ENCODE measurements around the gene NFIL3.

NFIL3 gene

DNA sequence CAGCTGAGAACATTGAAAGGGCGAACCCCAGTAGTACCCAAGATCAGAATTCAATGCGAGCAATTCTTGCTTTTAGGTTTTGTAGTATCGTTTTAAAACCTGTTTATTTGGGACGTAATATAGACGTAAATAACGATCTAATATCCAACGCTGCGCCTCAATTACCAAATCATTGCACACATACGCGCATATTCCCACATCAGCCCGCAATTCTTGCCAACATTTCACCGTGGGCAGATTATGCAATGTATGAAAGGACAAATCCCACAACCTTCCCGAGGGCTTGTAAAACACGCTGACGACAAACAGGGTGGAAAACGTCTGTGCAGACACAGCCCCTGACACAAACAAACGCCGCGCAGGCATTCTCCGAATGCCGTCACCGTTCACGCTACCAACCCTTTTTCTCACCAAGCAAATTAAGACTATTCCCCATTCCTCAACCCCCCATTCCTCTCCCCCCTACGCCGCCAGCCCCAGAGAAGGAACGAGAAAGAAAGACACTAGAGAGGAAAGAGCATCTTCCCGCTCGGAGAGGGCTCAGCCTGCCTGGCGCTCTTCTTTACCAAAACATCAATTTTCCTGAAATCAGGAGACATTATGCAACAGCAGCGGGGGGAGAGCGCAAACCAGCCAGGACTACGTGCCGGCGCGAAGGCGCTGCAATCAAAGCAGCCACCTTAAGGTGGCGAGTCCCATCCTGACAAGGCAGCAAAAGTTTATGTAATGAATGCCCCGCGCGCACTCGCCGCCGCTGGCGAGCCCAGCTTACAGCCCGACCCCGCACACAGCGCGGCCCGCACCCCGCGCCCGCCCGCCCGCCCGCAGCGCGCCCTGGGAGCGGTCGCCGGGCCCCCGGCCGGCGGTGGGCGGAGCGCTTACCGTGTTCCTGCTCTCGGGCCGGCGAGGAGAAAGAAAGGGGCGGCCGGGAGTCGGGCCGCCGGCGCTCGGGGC lies 597 bp downstream of the NFIL3 start:
- peak in 1 of 2 donors; percentile 36 for DNase-seq (ENCODE audit: extremely low read depth in 1 of 2, low read depth in 1 of 2)

DNA sequence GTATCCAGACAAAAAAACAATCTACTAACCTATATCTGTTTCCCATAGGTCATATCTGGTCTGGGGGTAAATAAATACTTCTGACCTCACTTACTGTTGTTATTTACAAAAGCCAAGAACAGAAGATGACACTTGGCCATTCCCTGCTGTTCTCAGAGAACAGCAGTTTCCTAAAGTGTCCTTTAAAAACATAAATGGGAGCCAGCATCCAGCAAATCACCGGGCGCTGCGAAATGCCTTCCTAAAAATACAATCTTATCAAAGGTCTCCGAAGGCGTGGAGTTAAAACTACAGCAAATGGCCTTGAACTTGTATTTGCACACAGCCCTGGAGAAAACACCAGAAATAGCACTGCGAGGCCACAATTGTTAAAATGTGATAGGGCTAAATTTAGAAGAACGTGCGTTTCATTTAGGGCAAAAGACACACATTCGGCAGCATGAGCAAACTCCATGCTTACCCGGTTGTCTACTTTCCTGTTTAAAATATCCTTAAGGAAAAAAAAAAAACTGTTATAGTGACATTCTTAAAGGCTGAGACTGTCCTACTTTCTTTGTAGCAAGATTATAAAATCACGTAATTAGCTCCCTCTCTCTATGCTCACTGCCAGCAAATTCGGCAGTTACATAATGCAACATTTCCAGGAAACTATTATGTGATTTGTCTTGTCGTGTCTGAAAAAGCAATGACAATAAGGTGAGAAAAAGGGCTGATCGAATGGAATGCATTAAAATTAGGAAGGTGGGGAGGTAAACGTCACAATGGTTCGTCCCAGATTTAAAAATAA lies 1.5 kb downstream of the NFIL3 start:
- DNase-seq (ENCODE audit: extremely low read depth in 1 of 2, low read depth in 1 of 2) = no peak

DNA sequence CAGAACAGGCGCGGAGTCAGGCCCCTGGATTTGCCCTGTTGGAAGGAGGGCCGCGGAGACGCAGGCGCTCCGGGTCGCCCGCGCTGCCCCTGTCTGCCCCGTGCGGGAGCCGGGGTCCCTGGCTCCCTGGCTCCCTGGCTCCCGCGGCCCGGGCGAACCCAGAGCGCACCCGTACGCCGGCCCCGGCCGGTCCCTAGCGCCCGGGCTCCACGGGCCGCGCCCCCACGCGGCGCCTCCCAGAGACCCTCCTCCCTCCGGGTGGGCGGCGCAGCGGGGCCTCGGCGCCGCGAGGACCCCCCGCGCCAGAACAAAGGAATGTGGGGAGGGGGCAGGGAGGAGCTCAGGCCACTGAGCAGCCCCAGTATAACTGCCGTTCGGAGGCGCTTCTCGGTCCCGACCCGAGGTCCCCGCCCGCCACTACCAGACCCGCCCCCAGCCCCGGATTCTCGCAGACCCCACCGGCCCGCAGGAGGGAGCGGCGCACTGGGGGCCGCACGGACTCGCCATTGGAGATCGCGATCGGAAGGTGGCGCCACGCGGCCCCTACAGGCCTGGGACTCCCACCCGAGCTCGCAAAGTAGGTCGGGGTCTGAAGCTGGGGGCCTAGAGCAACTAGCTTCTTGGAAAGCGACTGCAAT lies 2.4 kb downstream of the NFIL3 start:
- no peak for DNase-seq (ENCODE audit: extremely low read depth in 1 of 2, low read depth in 1 of 2)

DNA sequence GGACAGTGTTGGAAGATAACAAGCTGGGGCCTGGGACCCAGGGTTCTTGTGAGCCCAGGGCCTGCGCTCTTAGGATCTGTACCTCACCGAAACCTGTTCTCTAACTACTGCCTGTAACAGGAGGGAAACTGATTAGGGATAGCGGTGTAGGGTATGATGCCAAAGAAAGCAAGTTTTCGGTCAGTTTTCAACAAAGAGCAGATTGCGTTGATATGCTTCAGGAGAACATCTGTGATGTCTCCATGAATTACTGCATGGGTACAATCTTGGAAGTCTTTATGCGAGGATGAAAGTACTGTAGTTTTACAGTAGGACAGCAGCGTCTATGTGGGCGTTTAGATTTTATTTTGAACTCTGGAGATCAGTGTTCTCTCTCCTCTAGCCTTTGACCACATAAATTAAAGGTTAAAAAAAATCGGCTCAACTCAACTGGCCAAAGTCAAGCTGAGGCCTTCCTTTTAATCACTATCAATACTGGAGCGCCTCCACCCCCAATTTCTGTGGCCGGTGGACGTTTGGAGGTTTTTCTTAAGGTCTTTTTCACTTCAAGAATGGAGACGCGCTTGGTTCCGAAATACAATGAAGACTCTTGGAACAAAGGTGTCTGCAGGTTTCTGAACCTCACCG lies 3.0 kb downstream of the NFIL3 start:
- no peak for DNase-seq (ENCODE audit: extremely low read depth in 1 of 2, low read depth in 1 of 2)

DNA sequence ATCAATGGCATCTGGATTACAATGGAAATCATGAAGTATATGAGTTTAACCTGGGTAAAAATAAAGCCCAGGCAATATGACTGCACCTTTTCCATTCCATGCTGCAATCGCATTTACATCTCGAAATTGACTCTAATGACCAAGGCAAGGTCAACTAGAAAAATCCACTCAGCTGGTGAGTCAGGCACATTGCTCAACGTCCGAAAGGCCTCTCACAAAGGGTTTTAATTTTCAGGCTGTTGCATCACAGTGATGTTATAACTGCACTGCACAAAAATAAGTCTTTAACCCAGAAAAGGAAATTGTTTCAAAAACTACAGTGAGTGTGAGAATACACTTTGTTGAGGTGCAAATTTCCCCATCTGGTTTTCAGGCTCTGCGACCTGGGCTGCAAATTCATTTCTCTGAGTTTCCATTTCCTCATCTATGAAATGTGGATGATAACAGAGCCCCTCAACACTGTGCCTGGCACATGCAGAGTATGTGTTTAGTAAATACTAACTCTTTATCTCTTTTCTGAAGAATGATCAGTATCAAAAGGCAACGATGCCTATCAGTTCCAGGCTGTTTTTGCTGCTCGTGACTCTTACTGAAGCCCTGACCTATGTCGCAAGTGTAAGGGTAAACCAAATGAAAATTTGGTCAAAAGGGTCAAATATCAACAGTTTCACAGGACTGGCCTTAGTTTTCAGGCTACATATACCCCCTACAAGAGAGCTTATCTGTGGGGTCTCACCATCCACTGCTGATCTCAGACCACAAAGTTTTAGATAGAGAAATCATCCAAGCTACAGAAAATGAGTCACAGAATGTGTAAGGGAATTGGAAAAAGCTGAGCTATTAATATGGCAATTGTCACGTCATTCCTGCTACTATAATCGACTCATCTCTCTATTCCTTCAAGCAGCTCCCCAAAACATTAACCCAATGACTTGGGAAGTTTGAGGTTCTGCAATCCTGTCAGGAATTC lies 4.1 kb downstream of the NFIL3 start:
- DNase-seq (ENCODE audit: extremely low read depth in 1 of 2, low read depth in 1 of 2) = no peak

DNA sequence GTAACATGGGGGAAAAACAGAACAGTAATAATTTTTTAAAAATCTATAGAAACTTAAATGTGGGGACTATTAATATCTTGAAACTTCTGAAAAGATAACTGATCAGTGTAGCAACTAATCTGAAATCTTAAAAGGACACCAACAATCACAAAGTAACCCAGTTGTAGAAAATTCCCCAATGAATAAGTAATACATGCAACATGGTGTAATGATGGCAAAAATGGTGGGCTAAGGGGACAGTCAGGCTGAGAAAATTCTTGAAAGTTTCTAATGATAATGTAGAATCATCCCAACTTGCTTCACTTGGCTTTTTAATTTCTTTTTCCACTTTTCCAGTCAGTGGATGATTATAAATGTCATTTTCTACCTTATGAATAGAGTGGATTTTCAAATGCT lies 5.4 kb downstream of the NFIL3 start:
- DNase-seq (ENCODE audit: extremely low read depth in 1 of 2, low read depth in 1 of 2) = no peak

DNA sequence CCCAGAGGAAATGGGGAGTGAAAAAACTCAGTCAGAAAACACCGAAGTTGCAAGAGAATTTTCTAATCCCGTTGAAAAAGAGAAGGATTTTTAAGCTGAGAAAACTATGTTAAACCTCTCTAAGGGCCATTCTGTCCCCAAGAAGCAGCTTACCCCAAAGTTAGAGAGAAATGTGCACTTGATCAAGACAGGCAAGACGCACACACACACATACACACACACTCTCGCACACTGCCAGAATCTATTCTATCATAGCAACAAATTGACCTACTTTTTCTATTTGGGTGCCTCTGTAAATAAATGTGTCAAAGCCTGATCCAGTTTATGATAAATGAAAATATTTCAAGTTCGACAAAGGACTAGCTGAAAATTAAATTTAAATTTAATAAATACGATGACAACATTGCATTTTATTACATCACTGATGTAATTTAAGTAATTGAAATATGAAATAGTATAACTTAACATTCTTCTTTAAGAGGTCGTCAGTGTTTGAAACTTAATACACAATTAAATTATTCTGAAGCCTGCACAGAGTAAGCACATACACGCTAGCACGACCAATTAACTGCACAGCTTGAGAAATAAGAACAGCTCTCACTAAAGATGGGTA lies 5.9 kb downstream of the NFIL3 start:
- DNase-seq (ENCODE audit: extremely low read depth in 1 of 2, low read depth in 1 of 2) = no peak

DNA sequence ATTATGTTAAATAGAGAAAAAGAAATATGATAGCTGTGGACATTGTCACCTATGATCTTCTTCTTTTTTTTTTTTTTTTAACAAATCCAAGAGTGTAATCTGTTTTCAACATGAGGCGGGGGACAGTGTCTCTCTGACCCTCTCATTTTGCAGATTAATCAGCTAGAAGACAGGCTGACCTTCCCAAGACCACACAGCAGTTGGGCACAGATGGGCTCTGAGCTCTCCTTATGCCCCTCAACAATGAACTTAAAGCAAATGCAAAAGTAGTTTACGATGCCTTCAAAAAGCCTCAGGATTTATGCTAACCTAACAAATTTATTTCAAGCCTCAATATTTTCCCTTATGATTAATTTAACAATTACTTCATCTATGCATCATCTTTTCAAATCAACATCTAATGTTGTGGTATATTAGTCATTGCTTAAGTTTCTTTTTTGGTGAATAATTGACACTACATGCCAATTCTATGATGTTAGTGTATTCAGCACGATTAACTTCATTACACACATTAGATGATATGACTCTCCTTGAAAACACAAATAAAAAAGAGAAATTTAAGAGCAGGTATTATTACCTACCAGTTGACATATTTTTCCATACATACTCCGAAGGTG lies 7.4 kb downstream of the NFIL3 start:
- DNase-seq (ENCODE audit: extremely low read depth in 1 of 2, low read depth in 1 of 2) = no peak

DNA sequence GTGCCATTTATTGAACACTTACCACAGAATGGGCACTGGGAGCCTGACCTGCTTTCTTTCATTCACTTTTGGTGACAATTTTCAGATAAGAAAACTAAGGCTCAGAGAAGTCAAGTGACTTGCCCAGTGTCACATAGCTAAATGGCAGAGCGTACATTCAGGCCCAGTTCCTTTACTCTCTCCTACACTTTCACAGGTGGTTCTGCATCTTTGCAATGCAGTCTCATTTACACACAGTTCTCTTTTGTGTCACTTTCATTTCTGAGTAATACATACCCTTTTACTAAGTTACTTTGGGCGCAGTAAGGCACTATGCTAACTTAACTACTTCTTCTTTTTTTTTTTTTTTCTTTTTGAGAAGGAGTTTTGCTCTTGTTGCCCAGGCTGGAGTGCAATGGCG lies 8.3 kb downstream of the NFIL3 start:
- DNase-seq (ENCODE audit: extremely low read depth in 1 of 2, low read depth in 1 of 2) = no peak

DNA sequence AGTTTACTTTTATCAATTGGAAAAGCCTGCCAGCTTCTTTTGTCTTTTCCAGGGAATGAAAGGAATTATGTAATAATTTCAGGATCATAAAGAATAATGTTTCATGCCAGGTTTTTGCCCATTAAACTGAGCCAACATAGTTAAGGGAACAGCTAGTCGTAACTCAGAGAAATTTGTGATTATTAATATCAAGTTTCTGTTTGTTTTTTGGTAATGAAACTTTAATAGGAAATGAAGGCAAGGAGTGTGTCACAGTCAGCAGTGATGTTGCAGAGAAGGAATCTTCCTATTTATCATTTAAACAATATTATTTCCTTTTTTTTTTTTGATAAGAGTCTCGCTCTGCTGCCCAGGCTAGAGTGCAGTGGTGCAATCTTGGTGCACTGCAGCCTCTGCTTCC lies 10.7 kb downstream of the NFIL3 start:
- no peak for DNase-seq (ENCODE audit: extremely low read depth in 1 of 2, low read depth in 1 of 2)

DNA sequence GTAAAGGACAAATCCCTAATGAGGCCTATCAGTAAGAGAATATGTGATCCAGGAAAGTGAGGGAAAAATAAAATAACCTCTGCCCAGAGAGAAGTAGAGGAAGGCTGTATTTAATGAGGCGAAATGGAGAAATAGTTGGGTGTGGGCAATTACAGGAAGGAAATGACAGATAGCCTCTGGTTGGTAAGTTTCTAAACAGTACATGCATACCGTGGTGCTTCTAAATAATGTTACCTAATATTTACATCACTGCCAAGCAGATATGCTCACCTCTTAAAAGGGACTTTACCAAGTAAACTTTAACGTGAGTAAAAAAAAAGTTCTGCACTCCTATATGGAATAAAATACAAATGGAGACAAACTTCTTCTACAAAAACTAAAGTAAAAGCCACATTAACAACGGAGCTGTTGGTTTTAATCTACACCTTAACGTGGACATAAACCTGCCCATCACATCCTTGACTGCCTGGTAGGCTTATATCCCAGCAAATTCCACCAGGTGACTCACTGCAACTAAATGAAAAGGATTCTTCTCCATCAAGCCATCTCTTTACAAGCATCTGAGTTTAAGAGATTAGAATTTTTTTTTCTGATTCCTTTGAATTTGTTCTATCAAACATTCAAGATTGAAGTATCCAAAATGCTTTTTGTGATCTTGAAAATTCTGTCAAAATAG lies 12.4 kb downstream of the NFIL3 start:
- DNase-seq (ENCODE audit: extremely low read depth in 1 of 2, low read depth in 1 of 2) = no peak

DNA sequence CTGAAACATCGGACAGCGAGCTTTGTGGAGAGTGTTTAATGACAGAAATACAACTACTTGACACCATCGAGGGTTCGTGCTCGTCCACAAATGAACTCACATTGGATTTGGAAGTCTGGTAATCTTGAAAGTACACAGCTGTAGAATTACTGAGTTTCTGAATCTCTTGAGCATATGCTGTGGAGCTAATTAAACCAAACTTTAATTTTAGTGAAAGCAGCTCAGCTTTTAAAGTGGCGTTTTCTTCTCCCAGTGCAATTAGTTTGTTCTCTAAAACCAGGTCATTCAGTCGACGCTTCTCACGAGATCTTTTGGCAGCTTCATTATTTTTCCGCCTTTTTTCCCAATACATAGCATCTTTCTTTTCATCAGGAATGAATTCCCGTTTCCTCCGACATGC lies 13.5 kb downstream of the NFIL3 start:
- no peak for DNase-seq (ENCODE audit: extremely low read depth in 1 of 2, low read depth in 1 of 2)

DNA sequence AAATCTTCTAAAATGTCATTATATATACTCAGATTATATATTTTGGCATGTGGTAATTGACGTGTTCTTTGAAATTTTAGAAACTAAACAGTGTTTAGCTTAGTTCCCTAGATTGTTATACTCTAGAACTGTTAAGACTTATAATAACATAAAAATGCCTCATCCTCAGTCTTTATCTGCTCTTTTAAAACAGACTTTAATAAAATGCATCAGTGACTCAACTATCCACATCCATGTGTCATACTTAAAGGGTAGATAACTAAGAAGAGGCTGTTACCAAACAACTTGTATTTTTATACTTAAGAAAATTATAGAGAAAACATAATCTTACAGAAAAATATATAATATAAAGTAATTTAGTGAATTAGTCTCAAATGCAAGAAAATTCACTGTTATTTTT lies 15.2 kb downstream of the NFIL3 start:
- DNase-seq (ENCODE audit: extremely low read depth in 1 of 2, low read depth in 1 of 2) = no peak

DNA sequence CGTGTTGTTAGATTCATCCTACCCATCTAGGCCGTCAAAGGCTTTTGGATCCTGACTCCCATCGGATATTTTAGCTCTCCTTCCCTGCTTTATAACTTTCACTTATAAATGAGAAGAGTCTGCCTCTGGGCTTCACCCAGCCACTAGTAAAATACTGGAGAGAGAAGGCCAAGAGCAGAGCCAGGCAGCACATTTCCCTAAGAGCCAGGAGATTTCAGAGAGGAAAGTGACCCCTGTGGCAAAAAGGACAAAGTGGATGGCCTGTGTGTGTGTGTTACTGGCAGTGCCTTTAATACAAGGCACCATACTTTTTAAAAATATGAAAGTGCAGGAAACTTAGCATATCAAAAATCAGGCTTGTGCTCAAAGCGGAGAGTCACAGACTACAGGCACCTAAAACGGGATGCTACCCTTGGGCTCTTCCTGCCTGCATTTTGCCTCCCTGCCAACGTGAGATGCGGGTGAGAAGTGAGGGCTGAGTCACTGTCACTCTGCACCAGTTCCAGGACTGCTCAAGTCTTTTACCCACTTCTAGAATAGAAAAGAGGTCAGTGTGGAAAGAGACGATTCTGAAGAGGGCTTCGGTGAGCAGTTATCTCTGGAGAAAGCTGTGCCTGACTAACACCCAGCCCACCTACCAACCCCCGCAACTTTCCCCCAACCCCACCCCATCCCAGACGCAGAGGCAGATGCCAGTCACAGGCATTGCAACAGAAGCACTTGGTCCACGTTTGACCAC lies 15.9 kb downstream of the NFIL3 start:
- DNase-seq (ENCODE audit: extremely low read depth in 1 of 2, low read depth in 1 of 2) = no peak

DNA sequence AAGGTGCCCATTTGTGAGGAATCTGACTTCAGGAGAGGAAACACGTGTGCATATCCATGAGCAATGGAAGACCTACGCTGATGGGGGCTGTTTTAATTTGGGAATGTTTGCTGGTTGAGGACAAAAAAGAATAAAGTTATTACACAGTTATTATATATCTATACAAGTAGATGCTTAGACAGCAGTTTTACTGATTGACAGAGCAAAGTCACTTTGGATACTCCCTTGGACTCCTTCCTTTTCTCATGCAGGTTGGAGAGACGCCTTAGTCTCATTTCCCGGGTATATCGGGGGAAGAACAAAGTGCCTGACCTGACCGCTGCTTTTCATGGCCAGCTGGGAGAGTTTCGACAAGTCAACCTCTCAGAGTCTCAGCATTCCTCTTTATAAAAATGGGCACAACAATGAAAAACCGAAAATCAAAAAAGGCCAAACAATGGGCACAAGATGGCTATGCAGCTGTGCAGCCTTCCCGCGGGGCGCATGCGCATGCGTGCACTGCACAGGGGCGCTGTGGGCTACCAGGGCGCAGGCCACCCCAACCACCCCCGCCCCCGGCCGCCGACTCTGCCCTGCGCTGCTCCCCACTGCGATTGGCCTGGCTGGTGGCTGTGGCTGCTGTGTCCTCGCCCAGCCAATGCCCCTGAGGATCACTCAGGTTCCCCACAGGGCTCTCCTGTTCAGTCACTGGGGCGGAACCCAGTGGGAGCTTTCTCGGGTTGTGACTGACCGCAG lies 18.1 kb downstream of the NFIL3 start:
- no peak for DNase-seq (ENCODE audit: extremely low read depth in 1 of 2, low read depth in 1 of 2)

DNA sequence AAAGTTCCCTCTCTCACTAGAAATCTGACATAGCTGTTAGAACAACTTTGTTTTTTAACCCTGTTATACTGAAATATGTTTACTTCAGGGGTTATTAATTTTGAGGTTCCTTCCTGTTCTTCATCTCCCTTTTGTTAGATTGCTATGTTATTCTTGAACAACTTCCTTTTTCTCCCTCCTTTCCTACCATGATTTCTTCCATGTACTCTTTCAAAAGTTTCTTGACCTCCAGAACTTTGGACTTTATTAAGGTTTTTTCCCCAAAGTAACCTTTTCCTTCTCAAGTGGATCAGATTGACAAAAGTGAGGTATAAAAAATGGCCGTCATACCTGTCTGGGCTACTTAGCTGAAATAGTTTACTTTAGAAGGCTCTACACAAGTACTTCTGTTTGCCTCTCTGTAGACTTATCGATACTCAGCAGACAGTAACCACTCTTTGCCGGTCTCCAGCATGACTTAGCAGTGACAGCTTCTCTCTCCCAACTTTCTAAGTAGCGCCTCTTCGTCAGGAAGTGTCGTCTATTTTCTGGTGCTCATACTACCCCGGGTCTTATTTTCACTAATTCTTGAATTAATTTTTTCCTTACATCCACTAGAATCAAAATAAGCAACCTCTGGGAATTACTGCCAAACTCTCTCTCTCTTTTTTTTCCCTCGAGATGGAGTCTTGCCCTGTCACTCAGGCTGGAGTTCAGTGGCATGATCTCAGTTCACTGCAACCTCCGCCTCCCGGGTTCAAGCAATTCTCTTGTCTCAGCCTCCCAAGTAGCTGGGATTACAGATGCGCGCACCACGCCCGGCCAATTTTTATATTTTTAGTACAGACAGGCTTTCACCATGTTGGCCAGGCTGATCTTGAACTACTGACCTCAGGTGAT lies 19.7 kb downstream of the NFIL3 start:
- no peak for DNase-seq (ENCODE audit: extremely low read depth in 1 of 2, low read depth in 1 of 2)

Measured in activated CD8-positive, alpha-beta memory T cell treated with anti-CD3 and anti-CD28 coated beads for 1 hour (primary cell).